CD1c-positive myeloid dendritic cell (primary cell): Measurements from ENCODE around the gene RNF130.
A peak's percentile ranks its signal among the peaks of the same experiment; 100 is the strongest.
"Not testable (repeated sequence)": the region's sequence is repeated elsewhere in the genome, so short reads cannot be mapped to it uniquely, and the experiment has no call there.

Experiments used
- DNase-seq: peaks from one replicate; pipeline ENCODE4 v3.0.0-alpha.2; 2016; ENCODE audit errors: extremely low spot score

The RNF130 gene

GRCh38 chr5:180103487-180104167 is 32.1 kb upstream of the RNF130 start:
- DNase-seq, result no peak

- no peak for DNase-seq
Observed at GRCh38 chr5:180102636-180103035, 31.1 kb upstream of the RNF130 start.

DNA sequence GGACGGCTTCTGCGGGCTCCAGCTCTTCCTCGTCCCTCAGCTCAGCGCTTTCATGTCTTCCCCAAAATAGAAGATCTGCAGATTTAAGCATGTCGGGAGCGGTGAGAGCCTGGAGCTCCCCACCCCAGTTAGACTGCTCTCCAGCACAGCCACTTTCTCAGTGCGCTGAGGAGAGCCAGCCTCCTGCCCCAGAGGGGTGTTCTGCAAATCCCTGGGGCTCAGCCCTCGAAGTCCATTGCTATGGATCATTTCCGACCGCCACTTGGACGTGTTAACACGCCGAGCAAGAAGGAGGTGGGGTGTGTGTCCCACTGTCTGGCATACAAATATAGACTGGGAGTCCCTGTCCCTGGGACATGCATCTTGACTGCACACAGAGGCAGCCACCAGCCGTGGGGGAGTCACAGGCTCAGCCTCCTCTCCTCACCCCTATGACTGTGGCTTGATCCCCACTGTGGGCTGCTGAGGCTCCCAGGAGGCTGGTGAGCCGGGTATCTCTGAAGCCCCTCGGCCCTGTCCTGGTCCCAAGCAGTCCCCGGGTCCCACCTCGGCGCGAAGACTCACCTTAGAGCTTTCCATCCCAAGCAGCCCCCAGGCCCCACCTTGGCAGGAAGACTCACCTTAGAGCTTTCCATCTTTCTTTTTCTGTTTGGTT is 30.0 kb upstream of the RNF130 start:
- no peak for DNase-seq

GRCh38 chr5:180100621-180101450 is 29.3 kb upstream of the RNF130 start:
- no peak for DNase-seq

- DNase-seq, result no peak
Observed at GRCh38 chr5:180099733-180100611, 28.4 kb upstream of the RNF130 start.

- no peak for DNase-seq
Observed at GRCh38 chr5:180098991-180099732, 27.6 kb upstream of the RNF130 start.

- DNase-seq, result no peak
Observed at GRCh38 chr5:180098526-180098925, 27.0 kb upstream of the RNF130 start.

- no peak for DNase-seq
Observed at GRCh38 chr5:180097926-180098325, 26.4 kb upstream of the RNF130 start.

DNA sequence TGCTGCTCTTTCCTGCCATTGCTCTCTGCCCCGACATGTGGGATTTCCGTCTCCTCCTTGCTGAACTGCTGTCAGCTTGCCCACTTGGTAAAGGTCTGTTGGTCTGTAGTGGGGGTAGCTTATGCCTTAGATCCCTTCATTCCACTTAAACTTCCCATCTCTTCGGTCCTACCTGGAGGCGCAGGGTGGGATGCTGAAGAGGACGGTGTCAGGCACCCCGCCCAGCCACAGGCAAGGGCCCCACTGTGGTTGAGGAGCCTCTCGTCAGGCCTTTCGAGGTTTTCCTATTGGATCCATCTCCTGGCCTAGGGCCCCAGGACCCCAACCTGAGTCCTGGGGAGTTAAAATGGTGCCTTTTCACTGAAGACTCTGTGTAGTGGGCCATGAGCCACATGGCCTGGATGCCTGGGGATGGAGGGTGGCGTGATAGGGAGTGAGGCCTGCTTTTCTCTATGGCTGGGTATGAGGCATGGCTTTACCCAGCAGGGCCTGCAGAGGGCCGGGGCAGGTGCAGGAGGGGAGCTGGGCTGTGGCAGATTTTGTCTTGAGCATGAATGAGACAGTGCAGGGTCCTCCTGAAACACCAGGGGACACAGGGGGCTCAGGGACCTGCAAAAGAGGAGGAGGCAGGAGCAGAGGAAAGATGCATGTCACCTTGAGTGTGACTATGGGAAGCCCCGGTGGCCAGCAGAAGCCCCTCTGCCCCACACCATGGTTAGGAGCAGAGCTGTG is 25.8 kb upstream of the RNF130 start:
- DNase-seq, result no peak

DNA sequence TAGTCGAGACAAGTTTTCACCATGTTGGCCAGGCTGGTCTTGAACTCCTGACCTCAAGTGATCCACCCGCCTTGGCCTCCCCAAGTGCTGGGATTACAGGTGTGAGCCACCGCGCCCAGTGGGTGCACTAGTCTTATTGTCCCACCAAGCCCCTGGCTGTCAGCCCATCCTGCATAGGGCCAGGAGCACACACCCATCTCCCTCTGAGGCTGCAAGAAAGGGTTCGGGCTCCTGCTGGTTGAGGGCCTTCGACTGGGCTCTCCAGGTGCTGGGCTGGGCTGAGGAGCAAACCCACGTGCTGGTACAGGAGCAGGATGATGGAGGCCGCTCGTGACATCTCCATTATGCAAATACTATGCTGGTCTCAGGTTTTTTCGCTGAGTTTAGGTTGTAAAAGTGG is 25.1 kb upstream of the RNF130 start:
- no peak for DNase-seq

- DNase-seq, result no peak
Observed at GRCh38 chr5:180095545-180095944, 24.0 kb upstream of the RNF130 start.

- peak; percentile 94 for DNase-seq
Observed at GRCh38 chr5:180093651-180094382, 22.3 kb upstream of the RNF130 start.

GRCh38 chr5:180093241-180093640 is 21.7 kb upstream of the RNF130 start:
- DNase-seq, result no peak

GRCh38 chr5:180090769-180091546 is 19.4 kb upstream of the RNF130 start:
- no peak for DNase-seq

DNA sequence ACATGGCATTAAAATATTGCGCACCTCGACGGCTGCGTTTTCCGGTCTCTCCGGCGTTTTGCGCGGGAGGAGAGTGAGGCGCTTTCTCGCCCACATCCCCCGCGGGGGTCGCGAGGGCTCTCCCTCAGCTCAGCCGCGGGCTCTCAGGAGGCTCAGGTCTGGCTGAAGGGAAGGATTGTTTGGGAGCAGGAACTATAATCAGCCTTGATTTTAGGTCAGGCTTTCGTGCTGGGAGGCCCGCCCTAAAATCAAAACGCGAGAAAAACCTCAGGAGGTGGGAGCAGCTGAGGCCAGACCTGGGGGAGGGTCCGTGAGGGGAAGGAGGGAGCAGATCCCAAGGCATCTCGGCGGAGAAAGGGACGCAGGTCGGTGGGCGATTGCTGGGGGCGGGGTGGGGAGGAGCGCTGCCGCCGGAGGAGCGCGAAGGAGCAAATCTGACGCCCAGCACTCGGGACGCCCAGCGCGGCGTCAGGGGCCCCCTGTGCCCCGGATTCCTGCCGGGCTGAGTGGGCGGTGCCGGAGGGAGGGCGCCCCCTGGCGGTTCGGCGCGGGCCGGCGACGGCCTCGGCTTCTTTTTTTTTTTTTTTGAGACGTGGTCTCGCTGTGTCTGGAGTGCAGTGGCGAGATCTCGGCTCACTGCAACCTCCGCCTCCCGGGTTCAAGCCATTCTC is 18.7 kb upstream of the RNF130 start:
- peak; percentile 90 for DNase-seq

GRCh38 chr5:180089628-180090027 is 18.1 kb upstream of the RNF130 start:
- not testable (repeated sequence) for DNase-seq

- no peak for DNase-seq
Observed at GRCh38 chr5:180088561-180088960, 17.0 kb upstream of the RNF130 start.

- DNase-seq, result no peak
Observed at GRCh38 chr5:180086816-180087399, 15.3 kb upstream of the RNF130 start.
